Effector CD4-positive, alpha-beta T cell (primary cell): ENCODE data around the gene PPP2R2C.

Experiments
- DNase-seq: peaks from one replicate; pipeline ENCODE4 v3.0.0-alpha.2; 2020

Gene PPP2R2C

DNA sequence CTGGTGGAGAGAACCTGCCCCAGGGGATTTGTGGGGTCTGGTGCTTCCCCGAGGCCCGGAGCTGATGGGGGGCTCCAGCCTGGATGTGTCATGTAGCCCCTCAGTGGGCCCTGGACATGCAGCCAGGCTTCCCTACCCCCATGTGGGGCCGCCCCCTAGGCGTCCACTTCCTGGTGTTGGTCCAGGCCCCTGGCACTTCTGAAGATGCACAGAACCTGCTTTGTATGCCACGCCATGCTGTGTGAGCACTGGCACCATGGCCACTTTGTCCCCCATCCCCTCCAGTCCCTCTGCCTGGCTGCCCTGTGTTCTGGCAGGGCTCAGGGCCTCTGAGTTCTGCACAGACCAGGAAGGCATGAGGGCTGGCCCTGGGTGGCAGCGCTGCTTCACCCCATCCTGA, 173.6 kb downstream of the PPP2R2C start:
- DNase-seq = no peak

DNA sequence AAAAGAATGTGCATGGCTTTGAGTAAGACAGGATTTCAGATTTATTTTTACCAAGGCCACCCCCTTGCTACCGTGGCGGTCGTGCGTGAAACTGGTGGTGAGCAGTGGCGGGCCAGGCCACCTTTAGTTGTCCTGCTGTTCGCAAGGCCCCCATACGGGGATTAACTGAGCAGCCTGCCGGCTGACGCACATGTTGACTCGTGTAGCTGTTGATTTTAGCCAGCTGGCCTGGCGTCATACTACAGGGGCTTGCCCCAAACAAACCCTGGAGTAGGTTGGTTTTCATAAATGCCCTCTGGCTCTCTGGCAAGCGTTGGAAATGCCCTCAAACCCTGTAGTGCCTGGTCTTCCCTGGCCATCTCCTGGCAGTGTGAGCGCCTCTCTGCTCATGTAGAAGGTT, 174.4 kb downstream of the PPP2R2C start:
- DNase-seq = no peak

DNA sequence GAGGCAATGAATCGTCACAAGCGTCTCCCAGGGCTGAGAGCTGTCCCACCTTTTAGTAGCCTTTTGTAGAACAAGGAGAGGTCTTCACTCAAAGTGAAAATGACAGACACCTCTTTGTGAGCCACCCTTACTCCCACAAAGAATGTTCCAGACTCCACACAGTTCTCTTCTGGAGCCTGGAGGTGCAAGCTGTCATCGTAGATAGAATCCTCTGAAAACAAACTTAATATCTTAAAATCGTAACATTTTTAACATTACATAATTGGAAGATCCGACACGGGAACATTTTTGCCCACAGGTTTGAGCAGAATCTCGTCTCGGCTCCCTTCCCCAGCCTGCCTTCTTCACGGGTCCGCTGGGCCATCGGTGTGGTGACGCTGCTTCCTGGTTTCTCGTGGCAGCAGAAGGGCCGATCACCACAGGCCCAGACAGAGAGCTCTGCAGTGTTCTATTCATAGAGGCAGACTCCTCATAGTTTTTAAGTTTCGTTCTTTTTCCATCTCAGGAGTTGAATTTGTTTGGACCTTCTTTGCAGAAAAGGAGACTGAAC, 175.1 kb downstream of the PPP2R2C start:
- DNase-seq = no peak

DNA sequence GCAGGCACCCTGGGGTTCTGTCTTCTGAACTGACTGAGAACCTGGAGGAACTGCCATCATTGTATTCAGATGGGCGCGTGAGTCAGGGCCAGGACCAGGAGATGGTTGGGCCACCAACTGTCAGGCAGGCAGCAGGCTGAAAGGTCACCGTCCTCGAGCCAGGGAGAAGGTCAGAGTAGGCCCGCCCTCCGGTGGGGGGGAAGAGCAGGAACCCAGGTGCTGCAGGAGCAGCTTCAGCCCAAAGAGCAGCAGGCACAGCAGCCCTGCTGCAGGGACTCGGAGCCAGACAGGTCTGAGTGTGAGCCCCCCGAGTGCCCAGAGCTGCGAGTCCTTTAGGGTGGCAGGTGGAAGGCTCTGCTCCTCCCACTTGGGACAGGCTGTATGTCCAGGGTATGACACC, 176.4 kb downstream of the PPP2R2C start:
- no peak for DNase-seq

DNA sequence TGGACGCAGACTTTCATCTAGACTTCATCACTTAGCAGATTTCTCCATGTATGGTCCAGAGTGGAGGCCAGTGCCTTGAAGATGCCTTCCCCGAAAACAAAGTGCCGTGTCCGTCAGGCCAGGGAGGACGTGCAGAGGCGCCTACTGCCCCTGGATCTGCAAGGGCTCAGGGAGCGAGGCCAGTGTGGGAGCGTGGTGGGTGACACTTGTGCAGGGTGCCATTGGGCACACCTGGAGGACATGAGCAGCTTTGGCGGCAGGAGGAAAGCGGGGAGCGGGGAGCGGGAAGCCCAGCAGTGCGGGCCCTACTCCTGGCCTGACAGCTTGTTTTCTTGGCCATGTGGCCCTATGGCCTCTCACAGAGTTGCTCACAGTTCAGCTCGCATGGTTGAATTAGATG, 176.9 kb downstream of the PPP2R2C start:
- no peak for DNase-seq

DNA sequence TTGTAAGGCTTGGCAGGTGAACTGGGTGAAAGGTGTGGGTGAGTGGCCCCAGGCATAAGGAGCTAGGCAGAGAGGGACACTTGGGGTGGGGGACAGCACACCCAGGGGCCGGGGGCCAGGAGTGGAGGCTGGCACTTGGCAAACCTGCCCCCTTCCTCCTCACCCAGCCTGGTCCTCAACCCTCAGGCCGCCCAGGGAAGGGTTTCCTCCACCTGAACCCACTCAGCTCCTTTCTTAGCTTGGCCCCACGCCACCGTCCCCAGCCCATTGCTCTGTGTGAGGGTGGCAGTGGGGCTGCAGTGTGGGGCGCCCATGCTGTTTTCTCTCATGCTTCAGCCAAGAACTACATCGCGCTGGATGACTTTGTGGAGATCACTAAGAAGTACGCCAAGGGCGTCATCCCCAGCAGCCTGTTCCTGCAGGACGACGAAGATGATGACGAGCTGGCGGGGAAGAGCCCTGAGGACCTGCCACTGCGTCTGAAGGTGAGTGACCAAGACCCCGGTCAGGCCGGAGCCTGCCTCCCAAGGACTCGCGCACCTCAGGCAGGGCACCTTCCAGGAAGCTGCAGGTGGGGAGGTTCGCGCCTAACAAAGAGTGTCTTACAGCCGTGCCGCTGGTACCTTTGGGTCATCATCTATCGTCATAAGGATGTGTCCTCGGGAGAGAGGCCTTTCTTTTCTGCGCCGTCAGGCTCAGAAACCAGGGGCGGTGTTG, 177.6 kb downstream of the PPP2R2C start:
- DNase-seq = no peak

DNA sequence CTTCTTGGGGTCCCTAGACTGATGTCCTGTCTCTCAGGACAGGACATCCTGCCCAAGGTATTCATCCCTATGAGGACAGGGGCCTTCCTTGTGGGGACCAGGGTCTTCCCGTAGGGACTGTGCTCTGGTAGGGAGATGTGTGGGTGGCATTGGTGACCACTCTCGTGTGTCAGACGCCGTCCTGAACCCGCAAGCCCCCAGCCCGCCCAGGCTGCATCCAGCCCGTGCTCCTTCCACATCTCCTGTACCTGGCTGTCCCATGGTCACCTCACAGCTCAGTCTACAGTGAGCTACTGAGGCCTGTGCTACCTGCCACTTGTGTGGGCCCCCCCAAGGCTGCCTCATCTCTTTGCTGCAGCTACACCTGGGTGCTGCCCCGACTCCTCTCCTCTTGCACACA, 178.8 kb downstream of the PPP2R2C start:
- no peak for DNase-seq

DNA sequence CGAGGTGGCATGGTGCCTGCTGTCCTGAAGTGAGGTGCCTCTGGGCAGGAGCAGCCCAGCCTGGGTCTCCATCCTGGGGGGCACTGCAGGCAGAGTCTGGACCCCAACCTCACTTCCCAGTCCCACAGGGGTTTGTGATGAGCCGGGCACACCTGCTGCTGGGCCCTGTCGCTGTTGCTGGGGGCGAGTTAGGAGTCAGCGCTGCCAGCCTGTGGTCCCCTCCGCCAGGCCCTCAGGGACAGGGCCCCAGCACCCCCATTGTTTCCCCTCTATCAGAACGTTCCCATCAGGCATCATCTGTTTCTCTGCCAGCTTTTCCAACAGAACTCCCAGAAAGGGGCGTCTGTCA, 179.3 kb downstream of the PPP2R2C start:
- no peak for DNase-seq

DNA sequence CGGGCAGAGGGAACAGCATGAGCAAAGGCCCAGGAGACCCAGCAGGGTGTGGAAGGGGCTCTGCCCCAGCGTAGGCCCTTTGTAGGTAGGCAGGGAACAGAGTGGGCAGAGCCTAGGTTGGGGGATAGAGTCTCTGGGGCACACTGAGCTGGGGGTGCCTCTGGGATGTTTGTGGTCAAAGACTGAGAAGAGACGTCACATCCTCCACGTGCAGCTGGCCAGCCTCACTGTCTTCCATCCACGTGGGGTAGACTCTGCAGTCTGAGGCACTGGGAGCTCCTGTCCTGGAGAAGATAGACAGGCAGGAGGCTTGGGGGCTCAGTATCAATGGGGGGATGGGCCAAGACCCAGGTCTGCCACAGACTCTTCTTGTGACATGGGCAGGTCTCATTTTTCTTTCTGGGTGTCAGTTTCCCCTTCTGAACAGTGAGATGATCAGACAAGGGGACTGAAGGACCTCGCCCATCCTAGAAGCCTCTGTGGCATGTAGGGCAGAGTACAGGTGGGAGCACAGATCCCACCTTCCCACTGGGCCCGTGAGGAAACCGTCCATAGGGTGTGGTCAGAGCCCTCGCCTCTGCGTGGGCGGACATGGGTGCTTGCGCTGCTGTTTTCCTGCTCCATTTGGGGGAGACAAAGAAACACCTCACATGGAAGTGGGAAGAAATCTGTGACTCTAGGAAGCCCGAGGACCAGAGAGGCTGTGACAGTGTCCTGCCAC, 179.9 kb downstream of the PPP2R2C start:
- no peak for DNase-seq

DNA sequence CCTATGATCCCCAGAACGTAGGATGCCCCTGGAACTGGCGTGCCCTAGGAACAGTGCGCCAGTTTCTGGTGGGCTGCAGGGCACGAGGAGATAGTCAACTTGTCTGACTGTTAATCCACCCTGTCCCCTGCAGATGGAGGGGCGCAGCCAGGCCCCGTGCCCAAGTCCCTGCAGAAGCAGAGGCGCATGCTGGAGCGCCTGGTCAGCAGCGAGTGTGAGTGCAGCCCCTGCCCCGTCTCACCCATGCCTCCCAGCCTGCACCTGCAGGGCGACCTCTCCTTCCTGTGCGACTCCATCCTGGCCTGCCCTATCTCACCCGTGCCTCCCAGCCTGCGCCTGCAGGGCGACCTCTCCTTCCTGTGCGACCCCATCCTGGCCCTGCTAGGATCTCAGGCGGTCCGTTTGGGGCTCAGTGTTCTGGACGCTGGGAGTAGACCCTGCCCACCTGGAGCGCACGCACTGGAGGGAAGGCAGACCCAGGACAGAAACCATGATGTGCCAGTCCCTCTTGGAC, 180.6 kb downstream of the PPP2R2C start:
- no peak for DNase-seq

DNA sequence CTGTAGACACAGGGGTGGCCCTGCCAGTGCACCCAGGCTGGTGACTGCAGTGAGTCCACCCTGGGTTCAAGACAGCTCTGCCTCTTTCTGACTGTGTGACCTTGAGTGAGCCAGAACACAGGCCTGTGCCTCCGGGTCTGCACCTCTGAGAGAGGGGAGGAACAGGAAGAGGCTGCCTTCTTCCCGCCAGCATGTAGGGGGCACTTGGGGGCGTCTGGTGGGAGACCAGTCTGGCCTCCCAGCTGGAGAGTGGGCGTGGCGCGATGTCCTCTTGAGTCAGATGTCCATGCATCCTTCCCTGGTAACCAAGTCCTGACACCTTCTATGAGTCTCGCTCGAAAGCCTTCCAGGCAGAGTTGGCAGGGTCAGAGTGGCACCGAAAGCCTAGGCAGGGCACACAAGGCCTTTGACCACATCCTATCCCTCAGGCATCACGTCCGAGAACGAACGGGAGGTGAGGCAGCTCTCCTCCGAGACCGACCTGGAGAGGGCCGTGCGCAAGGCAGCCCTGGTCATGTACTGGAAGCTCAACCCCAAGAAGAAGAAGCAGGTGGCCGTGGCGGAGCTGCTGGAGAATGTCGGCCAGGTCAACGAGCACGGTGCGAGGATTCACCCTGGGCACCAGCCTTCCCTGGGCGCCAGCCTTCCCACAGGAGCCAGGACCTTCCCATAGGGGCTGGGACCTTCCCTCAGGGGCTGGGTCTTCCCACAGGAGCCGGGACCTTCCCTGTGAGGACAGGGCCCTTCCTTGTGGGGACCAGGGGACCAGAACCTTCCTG, 181.5 kb downstream of the PPP2R2C start:
- DNase-seq = no peak

DNA sequence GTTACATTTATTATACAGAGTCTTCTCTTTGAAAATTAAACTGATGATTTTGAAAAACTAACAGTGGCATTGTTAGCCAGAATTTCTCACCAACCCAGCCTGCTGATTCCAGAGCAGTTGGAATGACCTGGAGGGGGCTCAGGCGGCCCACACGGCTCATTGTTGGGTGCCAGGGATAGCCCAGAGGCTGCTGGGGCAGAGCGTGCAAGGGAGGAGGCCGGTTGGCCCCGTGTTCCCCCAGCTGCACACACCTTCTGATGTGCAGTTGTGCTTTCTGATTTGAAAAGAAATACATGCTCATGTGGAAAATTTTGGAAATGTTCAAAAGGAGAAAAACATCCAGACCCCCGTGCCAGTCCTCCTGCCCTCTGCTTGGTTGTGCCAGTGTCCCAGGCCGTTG, 182.2 kb downstream of the PPP2R2C start:
- DNase-seq = no peak

DNA sequence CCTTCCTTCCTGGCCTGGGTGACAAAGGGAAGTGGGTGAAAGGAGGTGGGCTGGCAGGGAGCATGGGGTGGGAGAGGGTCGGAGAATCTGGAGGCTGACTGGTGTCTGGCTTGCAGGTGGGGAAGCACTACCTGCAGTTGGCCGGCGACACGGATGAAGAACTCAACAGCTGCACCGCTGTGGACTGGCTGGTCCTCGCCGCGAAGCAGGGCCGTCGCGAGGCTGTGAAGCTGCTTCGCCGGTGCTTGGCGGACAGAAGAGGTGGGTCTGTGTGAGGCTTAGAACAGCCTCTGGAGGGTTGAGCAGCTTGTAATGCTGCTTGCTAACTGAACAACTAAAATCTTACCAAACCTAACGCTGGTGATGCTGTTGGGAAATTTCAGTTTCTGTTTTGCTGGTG, 183.5 kb downstream of the PPP2R2C start:
- no peak for DNase-seq

DNA sequence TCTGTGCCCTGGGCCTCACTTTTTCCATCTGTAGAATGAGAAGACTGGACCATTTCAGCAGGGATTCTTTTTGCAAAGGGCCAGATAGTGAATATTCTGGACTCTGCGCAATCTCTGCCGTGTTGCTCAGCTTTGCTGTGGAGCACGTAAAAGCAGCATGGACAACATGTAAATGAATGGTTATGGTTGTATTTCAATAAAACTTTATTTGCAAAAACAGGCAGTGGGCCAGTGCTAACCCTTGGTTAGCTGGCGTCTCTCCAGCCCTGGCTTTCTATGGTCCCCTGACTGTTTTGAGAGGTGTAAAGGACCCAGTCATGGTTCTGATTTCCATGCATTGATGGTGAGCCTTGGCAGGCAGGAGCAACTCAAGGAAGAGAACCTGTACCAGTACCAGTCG, 184.1 kb downstream of the PPP2R2C start:
- no peak for DNase-seq

DNA sequence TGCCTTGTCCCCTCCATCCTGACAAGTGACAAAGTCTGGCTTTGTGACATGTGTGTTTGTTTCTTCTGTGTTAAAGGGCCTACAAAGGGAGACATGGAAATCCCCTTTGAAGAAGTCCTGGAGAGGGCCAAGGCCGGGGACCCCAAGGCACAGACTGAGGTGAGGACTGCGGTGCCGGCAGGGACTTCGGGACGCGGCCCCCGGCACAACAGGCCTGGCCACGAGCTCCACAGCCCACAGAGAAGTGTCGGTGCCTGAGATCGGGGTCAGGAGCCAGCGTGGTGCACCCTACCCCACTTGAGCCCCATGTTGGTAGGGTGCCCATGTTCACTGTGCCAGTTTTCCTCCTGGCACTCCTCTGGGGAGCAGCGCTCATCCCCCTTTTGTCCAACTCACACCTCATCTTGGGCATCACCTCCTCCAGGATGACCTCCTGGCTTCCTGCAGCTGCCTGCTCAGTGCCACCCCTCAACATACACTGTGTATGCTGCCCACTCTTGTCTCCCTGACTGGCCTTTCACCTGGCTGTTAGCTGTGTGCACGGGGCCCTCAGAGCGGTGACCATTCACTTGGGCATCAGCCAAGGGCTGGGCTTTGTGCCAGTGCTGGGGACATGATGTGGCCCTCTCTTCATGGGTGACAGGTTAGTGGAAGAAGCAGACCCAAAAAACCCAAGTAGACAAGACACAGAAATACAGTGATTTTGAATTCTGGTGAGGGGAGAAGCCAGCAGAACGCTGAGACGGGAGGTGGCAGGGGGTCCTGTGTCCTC, 185.2 kb downstream of the PPP2R2C start:
- no peak for DNase-seq

DNA sequence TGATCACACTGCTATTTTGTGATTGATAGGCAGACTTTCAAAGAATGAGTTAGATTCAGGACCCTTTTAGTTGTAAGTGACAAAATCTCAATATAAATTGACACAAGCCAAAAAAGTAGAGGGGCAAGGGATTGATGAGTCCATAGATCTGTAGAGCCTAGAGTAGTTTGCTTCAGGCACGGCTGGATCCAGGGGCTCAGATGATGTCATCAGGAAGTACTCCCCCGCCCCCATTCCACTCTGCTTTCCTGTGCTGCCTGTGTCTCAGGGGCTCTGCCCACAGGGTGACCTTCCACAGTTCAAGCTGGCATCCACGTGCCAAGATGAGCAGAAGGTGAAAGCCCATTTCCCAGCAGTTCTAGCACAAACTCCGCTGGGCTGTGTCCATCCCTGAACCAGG, 189.1 kb downstream of the PPP2R2C start:
- DNase-seq = no peak

DNA sequence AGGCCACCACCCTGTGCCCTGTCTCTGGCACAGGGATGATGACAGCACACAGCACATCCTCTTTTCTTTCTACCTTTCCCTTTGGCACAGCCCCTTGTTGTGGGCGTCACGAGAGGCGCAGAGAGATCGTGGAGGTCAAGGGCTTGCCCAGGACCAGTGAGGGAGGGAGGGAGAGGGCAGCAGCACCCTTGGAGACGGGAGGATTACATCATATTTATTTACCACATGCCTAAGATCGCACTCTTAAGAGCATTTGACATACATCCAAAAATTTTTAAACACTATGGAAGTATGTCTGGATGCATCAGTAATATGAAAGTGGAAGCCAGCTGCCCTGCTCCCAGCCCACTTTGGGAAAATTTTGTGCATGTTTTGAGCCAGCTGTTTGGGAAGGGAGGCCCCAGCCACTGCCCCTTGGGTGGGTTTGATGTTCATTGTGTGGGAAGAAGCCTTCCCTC, 190.1 kb downstream of the PPP2R2C start:
- DNase-seq = no peak

DNA sequence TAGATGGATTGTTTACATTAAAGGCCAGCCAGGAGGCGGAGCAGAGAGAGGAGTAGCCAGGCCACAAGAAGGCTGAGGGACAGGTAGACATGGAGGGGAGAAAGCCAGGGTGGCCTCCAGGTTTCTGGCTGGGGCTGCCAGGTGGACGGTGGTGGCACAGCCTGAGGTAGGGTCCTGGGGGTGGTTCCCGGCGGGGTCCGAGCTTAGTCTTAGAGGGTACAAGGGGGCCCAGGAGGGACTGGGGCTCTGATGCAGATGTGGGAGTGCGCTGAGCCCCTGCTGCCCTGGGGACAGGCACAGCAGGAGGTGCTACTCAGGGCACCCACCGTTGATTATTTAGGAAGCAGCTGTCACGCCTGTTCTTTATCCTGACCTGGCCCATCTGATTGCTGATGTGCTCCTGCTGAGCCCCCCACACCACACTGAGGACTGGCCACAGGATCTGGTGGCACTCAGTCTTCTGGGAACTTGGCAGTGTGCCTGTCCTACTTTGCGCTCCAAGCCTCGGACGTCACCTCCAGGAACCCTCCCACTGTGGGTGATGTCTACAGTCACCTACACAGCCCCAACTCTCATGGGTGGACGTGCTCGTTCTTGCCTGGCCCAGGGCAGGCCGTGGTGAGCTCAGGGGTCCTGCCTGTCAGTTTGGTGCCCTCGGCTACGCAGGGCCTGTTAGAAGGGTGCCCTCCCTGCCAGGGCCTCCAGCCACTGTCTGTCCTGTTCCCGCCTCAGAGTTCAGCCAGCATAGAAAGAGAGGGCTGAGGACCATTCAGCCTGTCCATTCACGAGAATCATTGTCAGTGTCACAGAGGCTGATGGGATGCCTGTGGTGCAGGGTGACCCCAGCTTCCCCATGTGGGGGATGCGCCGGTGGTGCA, 190.7 kb downstream of the PPP2R2C start:
- no peak for DNase-seq

DNA sequence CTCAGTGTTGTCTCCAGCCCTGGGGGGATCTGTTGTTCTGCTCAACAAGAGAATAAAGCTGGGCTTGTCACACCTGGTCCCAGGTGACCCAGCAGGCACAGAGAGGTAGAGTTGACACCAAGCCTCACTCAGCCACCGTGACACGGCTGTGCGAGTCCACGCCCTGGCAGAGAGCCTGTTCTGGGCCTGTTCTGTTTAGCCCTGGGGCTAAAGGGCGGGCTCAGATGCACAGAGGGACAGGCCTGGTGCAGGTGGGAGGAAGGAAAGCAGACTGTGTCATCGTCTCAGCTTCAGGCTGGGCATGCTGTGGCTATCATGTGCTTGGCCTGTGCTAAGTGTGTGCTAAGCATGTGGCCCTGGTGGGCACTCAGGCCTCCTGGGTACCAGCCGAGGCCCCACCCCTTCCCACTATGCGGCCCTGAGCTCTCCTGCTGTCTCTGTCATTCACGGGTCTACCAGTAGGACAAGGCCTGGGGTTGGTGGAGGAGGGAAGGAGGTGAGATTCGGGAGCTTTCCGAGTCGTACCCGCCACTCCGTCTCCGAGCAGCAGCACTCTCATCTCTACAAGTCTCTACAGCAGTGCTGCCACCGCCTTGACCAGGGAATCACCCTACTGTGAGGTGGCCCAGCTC, 191.9 kb downstream of the PPP2R2C start:
- no peak for DNase-seq

DNA sequence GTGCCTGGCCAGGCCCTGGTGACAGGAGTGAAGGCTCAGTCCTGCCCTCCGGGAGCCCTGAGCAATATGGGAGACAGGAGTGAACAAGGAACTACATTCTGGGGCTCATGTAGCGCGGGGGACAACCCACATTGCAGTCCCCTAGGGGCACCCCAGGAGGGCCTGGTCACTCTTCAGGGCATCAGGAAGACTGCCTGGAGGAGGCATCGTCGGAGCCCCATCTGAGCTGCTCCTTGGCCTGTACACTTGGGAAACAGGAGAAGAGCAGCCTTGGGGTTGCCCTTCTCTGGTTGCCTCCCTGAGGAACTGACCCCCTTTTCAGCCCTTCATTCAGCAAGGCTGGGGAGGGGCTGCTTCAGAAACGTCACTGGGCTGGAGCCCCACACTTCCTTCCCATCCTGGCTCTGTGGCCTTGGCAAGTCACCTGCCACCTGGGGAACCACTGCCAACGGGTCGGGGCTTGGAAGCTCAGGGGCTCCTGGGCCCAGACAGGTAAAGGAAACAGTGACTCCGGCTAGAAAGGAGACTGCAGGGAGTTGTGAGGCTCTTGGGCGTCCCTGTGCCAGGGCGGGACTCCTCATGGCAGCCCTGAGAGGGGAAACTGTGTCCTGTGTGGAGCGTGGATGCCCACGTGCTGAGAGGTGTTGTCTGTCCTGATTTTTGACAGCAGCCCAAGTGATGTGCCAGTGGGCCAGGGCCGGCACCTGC, 192.7 kb downstream of the PPP2R2C start:
- no peak for DNase-seq
